ENCODE data around the gene CD300C.

The CD300C gene

DNA sequence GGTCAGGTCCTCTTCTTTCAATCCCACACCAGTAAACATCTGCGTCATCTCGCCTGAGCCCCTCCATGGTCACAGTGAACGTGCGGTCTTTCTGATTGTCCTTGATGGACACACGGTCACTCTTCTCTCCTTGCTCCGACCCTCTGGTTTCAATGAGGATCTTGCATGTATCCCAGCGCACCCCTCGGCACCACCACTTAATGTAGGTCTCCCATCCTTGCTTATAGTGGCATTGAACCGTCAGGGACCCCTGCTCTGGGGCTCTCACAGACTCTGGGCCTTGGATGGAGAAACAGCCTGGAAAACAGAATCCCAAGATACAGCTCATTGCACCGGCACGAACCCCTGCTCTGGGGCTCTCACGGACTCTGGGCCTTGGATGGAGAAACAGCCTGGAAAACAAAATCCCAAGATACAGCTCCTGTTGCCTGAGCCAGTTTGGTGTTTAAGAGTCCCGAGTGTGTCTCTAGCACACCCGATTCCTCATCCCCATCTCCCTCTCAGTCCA is 20.1 kb downstream of the CD300C start:
- no peak for TF ChIP-seq ZFX (IDR thresholded peaks at IDR 0.05; ENCODE audit: borderline replicate concordance)
- TF ChIP-seq, protein P1, sequence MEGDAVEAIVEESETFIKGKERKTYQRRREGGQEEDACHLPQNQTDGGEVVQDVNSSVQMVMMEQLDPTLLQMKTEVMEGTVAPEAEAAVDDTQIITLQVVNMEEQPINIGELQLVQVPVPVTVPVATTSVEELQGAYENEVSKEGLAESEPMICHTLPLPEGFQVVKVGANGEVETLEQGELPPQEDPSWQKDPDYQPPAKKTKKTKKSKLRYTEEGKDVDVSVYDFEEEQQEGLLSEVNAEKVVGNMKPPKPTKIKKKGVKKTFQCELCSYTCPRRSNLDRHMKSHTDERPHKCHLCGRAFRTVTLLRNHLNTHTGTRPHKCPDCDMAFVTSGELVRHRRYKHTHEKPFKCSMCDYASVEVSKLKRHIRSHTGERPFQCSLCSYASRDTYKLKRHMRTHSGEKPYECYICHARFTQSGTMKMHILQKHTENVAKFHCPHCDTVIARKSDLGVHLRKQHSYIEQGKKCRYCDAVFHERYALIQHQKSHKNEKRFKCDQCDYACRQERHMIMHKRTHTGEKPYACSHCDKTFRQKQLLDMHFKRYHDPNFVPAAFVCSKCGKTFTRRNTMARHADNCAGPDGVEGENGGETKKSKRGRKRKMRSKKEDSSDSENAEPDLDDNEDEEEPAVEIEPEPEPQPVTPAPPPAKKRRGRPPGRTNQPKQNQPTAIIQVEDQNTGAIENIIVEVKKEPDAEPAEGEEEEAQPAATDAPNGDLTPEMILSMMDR (IDR thresholded peaks at IDR 0.05) = no peak
- H3K27ac ChIP-seq = no peak overlapping the region

- TF ChIP-seq, protein P1 (IDR thresholded peaks at IDR 0.05) = no peak
- TF ChIP-seq ZFX (IDR thresholded peaks at IDR 0.05; ENCODE audit: borderline replicate concordance) = no peak
- no peak overlapping the region for H3K27ac ChIP-seq
Observed at GRCh38 chr17:74525465-74525725, 20.5 kb downstream of the CD300C start.

DNA sequence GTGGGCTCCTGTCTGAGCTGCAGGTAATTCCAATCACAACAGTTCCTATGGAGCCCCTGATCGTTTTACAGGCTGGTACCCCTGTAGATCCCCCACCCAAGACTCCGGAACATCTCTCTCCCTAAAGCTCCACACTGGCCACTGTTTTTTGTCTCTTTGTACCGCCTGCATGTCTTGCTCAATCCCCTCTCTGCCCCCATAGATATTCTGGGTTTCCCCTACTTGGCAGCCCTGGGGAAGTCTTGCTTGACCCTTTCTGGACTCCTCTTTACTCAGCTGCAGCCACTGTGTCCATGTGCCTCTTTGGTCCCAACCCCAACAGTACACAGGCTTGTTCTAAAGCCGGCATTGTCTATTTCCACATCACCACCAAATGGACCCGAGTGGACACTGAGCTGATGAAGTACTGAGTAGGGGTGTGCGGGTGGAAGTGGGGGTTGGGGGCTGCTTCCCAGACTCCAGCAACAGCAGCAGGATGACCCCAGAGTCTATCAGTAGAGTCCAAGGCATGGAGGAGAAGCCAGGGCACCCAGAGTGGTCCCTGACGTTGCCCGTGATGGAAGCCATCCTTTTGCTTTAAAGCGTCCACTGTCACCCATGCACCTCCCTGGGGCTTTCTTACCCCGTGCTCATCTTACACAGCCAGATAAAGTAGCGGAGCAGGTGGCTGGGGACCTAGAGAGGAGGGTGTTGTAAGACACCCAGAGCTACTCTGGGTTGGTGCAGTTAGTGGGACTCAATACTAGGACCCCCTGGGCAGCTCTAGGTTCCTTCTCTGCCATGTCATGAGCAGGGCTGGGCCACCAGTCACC is 21.1 kb downstream of the CD300C start:
- no peak overlapping the region for H3K27ac ChIP-seq
- TF ChIP-seq ZFX (IDR thresholded peaks at IDR 0.05; ENCODE audit: borderline replicate concordance) = no peak
- TF ChIP-seq, protein P1 (IDR thresholded peaks at IDR 0.05) = no peak

DNA sequence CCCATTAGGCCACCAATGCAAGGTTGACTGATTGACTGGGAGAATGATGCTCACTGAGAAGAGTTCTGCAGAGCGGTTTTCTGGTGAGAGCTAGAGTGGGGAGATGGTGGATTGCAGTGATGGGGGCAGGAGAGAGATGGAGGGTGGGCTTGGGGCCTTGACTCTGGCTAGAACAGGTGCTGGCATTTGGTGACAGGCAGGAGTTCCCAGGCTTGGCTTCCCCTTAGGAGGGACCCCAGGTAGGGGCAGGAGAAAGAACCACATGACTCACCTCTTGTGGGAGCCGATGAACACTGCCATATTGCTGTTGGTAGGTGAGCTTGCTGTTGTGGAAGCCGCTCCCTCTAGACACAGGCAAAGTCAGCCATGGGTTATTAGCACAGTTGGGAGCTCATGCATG is 22.6 kb downstream of the CD300C start:
- no peak overlapping the region for H3K27ac ChIP-seq
- TF ChIP-seq ZFX (IDR thresholded peaks at IDR 0.05; ENCODE audit: borderline replicate concordance) = no peak
- TF ChIP-seq, protein P1 (IDR thresholded peaks at IDR 0.05) = no peak

DNA sequence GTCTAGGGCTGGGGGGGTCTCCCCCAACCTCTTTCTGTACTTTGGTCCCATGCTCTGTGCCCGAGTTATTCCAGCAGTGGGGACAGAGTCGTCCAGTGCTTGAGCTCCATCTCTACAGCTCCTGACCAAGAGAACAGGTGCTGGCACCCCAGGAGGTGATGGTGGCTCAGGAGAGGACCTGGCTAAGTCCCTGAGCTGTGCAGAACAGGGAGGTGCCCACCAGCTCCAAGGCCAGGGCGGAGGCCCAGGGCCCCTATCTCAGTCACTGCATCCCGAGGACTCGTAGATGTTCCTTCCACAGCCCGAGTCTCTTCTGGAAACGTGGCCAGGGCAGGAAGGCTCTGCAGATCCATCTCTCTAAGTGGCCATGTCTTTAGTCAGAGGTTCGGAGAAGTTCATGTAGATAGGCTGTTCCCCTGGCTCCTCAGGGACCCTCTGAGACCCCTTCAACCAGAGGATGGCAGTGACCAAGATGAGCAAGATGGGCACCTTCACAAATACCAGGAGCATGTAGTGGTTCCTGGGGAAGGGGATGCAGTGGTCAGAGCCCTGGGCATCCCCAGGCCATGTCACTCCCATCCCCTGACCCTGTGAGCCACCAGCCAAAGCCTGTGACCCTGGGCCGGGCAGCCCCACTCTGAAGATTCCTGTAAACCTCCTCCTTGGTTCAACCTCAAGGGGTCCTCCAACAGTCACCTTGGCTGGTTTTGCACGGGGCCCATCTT is 23.4 kb downstream of the CD300C start:
- no peak overlapping the region for H3K27ac ChIP-seq
- no peak for TF ChIP-seq ZFX (IDR thresholded peaks at IDR 0.05; ENCODE audit: borderline replicate concordance)
- TF ChIP-seq, protein P1 (IDR thresholded peaks at IDR 0.05) = no peak

DNA sequence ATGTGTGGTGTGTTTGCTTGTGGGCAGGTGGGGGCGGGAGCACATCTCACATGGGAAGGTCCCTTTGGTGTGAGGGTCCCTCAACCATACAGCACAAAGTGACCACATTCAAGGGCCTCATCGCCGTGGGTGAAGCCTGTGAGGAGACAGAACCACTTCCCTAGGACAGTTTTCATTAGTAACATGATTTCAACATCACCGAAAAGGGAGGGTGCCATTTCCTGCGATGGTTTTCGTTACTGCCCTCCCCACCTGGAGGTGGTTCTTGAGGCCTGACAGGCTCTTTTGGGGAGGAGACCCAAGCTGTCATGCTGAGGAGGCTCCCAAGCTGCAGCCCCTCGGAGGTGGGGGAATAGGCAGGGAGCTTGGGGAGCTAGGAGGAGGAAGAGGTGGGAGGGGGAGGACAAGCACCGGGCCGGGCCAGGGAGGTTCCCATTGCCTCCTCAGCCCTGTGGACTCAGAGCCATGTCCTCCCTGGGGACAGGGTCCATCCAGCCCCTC is 24.2 kb downstream of the CD300C start:
- TF ChIP-seq, protein P1 (IDR thresholded peaks at IDR 0.05) = no peak
- no peak for TF ChIP-seq ZFX (IDR thresholded peaks at IDR 0.05; ENCODE audit: borderline replicate concordance)
- H3K27ac ChIP-seq = no peak overlapping the region

All from 22Rv1 (cell line).